H1 (cell line): ENCODE data around the gene CSGALNACT2. TPM values are rescaled to one million over a fixed set of nuclear protein-coding genes. Genes with fewer than 3 reads are reported as not detected.

Experiments used
- CBX5 ChIP-seq: fragments of 300-800, 300-1000 bp; sonication (generic); IDR thresholded peaks from 2 replicates; pipeline ENCODE4 v1.7.1; 2016; ENCODE audit warnings: antibody characterized with exemption, low read length, low read depth
- CEBPB ChIP-seq: IDR thresholded peaks from 2 replicates; pipeline ENCODE4 v1.6.1; 2012; ENCODE audit warnings: low read depth, low read length
- CHD1 ChIP-seq: IDR thresholded peaks from 2 replicates; pipeline ENCODE4 v1.6.1; 2012; ENCODE audit warnings: low read depth, low read length, improper control_type of control experiment
- EZH2 ChIP-seq: fragments of 200-600 bp; sonication (generic); IDR thresholded peaks from 2 replicates; pipeline ENCODE4 v1.7.1; 2012; ENCODE audit warnings: low read depth, mild to moderate bottlenecking, moderate library complexity, low read length, inconsistent platforms; ENCODE audit not compliant: severe bottlenecking
- KDM1A ChIP-seq: fragments of 200-600, 300-600 bp; sonication (generic); IDR thresholded peaks from 2 replicates; pipeline ENCODE4 v1.7.1; 2016; ENCODE audit warnings: mild to moderate bottlenecking, low read length, borderline replicate concordance
- KDM5A ChIP-seq: fragments of 200-600 bp; IDR thresholded peaks from 2 replicates; pipeline ENCODE4 v1.7.1; 2012; ENCODE audit warnings: mild to moderate bottlenecking, low read length, inconsistent platforms, mixed read lengths
- POLR2A ChIP-seq, 2 experiments: IDR thresholded peaks; 1 replicate in 1 of 2; 2 replicates in 1 of 2; pipeline ENCODE4 v1.6.1; 2011; ENCODE audit warnings: low read depth in 2 of 2, low read length in 2 of 2, mild to moderate bottlenecking in 2 of 2; ENCODE audit errors: control extremely low read depth in 1 of 2
- SIRT6 ChIP-seq: IDR thresholded peaks from one replicate; pipeline ENCODE4 v1.7.1; 2012; ENCODE audit warnings: low read length, inconsistent platforms
- SRF ChIP-seq: IDR thresholded peaks from 2 replicates; pipeline ENCODE4 v1.6.1; 2011; ENCODE audit warnings: mild to moderate bottlenecking, low read depth, low read length, moderate library complexity
- TBP ChIP-seq: IDR thresholded peaks from 2 replicates; pipeline ENCODE4 v1.6.1; 2011; ENCODE audit warnings: low read depth, low read length, improper control_type of control experiment
- TEAD4 ChIP-seq: IDR thresholded peaks from 2 replicates; pipeline ENCODE4 v1.6.1; 2012; ENCODE audit warnings: low read depth, low read length, inconsistent platforms, mixed read lengths
- polyA plus RNA-seq, 7 experiments: library from polyadenylated mRNA; depleted of rRNA in 3 of 7; stranded (reverse) in 5 of 7; unstranded in 2 of 7; fragments of >200 nt in 5 of 7; fragments of 200-250 nt in 2 of 7; gene quantifications; 1 replicate in 5 of 7; 2 replicates in 1 of 7; 4 replicates in 1 of 7; pipeline versions ENCODE4 v1.2.1 to v1.2.3, GENCODE V29; 2011 to 2013; ENCODE audit warnings: missing spikeins in 2 of 7, mixed read lengths in 2 of 7
- total RNA-seq: library from RNA; stranded (reverse); fragmentation: NEBNext Ultra II Directional; extraction: Animal tissue kit (Norgen Biotek cat#: 25700); gene quantifications from 2 replicates; pipeline ENCODE4 v1.2.1, GENCODE V29; 2021
- TF ChIP-seq, protein P1 (sequence below): fragments of 300-600 bp; sonication (generic); IDR thresholded peaks from 2 replicates; pipeline ENCODE4 v1.7.1; 2012; ENCODE audit warnings: low read length, moderate library complexity, mild to moderate bottlenecking, inconsistent platforms; ENCODE audit not compliant: insufficient replicate concordance

Gene CSGALNACT2
- total and polyA plus RNA-seq, 2 of the 8 experiments (the other 6 are each of a cell fraction or from before 2014, with no cell fraction given), result 2.6 to 5.3 TPM

DNA sequence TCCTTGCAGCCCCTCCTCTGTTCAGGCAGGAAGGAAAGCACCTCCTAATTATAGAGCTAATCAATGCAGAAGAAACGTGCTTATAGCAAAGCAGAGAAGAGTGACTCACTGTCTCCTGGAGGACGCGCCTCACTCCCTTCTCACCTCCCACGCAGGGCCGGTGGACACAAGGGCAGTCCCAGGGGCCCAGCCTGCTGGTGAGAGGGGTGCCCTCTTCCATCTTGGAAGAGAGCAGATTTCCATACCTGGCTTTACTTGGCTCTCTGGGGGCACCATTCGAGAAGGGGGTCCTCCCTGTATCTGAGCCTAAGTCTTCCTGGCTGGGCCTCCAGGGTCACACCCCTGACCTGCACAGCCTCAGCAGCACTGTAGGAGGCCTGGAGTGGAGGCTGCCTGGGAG, 72.8 kb downstream of the CSGALNACT2 start (continued):
- TF ChIP-seq, protein P1, sequence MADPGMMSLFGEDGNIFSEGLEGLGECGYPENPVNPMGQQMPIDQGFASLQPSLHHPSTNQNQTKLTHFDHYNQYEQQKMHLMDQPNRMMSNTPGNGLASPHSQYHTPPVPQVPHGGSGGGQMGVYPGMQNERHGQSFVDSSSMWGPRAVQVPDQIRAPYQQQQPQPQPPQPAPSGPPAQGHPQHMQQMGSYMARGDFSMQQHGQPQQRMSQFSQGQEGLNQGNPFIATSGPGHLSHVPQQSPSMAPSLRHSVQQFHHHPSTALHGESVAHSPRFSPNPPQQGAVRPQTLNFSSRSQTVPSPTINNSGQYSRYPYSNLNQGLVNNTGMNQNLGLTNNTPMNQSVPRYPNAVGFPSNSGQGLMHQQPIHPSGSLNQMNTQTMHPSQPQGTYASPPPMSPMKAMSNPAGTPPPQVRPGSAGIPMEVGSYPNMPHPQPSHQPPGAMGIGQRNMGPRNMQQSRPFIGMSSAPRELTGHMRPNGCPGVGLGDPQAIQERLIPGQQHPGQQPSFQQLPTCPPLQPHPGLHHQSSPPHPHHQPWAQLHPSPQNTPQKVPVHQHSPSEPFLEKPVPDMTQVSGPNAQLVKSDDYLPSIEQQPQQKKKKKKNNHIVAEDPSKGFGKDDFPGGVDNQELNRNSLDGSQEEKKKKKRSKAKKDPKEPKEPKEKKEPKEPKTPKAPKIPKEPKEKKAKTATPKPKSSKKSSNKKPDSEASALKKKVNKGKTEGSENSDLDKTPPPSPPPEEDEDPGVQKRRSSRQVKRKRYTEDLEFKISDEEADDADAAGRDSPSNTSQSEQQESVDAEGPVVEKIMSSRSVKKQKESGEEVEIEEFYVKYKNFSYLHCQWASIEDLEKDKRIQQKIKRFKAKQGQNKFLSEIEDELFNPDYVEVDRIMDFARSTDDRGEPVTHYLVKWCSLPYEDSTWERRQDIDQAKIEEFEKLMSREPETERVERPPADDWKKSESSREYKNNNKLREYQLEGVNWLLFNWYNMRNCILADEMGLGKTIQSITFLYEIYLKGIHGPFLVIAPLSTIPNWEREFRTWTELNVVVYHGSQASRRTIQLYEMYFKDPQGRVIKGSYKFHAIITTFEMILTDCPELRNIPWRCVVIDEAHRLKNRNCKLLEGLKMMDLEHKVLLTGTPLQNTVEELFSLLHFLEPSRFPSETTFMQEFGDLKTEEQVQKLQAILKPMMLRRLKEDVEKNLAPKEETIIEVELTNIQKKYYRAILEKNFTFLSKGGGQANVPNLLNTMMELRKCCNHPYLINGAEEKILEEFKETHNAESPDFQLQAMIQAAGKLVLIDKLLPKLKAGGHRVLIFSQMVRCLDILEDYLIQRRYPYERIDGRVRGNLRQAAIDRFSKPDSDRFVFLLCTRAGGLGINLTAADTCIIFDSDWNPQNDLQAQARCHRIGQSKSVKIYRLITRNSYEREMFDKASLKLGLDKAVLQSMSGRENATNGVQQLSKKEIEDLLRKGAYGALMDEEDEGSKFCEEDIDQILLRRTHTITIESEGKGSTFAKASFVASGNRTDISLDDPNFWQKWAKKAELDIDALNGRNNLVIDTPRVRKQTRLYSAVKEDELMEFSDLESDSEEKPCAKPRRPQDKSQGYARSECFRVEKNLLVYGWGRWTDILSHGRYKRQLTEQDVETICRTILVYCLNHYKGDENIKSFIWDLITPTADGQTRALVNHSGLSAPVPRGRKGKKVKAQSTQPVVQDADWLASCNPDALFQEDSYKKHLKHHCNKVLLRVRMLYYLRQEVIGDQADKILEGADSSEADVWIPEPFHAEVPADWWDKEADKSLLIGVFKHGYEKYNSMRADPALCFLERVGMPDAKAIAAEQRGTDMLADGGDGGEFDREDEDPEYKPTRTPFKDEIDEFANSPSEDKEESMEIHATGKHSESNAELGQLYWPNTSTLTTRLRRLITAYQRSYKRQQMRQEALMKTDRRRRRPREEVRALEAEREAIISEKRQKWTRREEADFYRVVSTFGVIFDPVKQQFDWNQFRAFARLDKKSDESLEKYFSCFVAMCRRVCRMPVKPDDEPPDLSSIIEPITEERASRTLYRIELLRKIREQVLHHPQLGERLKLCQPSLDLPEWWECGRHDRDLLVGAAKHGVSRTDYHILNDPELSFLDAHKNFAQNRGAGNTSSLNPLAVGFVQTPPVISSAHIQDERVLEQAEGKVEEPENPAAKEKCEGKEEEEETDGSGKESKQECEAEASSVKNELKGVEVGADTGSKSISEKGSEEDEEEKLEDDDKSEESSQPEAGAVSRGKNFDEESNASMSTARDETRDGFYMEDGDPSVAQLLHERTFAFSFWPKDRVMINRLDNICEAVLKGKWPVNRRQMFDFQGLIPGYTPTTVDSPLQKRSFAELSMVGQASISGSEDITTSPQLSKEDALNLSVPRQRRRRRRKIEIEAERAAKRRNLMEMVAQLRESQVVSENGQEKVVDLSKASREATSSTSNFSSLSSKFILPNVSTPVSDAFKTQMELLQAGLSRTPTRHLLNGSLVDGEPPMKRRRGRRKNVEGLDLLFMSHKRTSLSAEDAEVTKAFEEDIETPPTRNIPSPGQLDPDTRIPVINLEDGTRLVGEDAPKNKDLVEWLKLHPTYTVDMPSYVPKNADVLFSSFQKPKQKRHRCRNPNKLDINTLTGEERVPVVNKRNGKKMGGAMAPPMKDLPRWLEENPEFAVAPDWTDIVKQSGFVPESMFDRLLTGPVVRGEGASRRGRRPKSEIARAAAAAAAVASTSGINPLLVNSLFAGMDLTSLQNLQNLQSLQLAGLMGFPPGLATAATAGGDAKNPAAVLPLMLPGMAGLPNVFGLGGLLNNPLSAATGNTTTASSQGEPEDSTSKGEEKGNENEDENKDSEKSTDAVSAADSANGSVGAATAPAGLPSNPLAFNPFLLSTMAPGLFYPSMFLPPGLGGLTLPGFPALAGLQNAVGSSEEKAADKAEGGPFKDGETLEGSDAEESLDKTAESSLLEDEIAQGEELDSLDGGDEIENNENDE, result no peak
- TF ChIP-seq CBX5, result no peak
- TF ChIP-seq TEAD4, result no peak
- no peak for TF ChIP-seq SRF
- no peak for TF ChIP-seq KDM5A
- no peak for TF ChIP-seq CHD1
- TF ChIP-seq KDM1A, result no peak
- TF ChIP-seq POLR2A (IDR thresholded peaks at IDR 0.05; ENCODE audit: control extremely low read depth in 1 of 2, low read depth in 2 of 2, low read length in 2 of 2), result no peak
- no peak for TF ChIP-seq TBP
- no peak for TF ChIP-seq SIRT6
- TF ChIP-seq CEBPB, result no peak
- TF ChIP-seq EZH2, result no peak
